Liver (tissue), 3 donors: ENCODE measurements around the gene TMEM51.

Experiments used
- EGR1 ChIP-seq, 2 donors: IDR thresholded peaks; 2 replicates each; pipeline ENCODE4 v1.6.1; 2016 to 2018; ENCODE audit warnings: antibody characterized with exemption in 2 of 2, low read depth in 2 of 2
- FOXA1 ChIP-seq: IDR thresholded peaks from 2 replicates; pipeline ENCODE4 v1.6.1; 2016; ENCODE audit warnings: antibody characterized with exemption
- RAD21 ChIP-seq, 2 donors: IDR thresholded peaks; 2 replicates each; pipeline ENCODE4 v1.6.1; 2016; ENCODE audit warnings: antibody characterized with exemption in 2 of 2, mild to moderate bottlenecking in 2 of 2
- REST ChIP-seq: IDR thresholded peaks from 2 replicates; pipeline ENCODE4 v1.6.1; 2016; ENCODE audit warnings: antibody characterized with exemption, mild to moderate bottlenecking
- SP1 ChIP-seq: IDR thresholded peaks from 2 replicates; pipeline ENCODE4 v1.6.1; 2018; ENCODE audit warnings: antibody characterized with exemption, mild to moderate bottlenecking
- TAF1 ChIP-seq: conservative IDR thresholded peaks from 2 replicates; pipeline ENCODE4 v1.6.1; 2016; ENCODE audit warnings: antibody characterized with exemption, mild to moderate bottlenecking
- YY1 ChIP-seq: IDR thresholded peaks from 2 replicates; pipeline ENCODE4 v1.6.1; 2016; ENCODE audit warnings: antibody characterized with exemption, mild to moderate bottlenecking
- ZBTB33 ChIP-seq: IDR thresholded peaks from 2 replicates; pipeline ENCODE4 v1.6.1; 2016; ENCODE audit warnings: antibody characterized with exemption
- TF ChIP-seq, protein P1 (sequence below): fragments of 150-350 bp; IDR thresholded peaks from 2 replicates; pipeline ENCODE4 v1.5.1; 2017; ENCODE audit warnings: improper control_type of control experiment, low read depth, low read length; ENCODE audit not compliant: missing input control
- TF ChIP-seq, protein P2 (sequence below): IDR thresholded peaks from 2 replicates; pipeline ENCODE4 v1.6.1; 2016; ENCODE audit warnings: antibody characterized with exemption
- donor health status: healthy.
- donor health status: healthy.

GRCh38 chr1:15120251-15120945 is 33.1 kb upstream of the TMEM51 start:
- TF ChIP-seq, protein P1, sequence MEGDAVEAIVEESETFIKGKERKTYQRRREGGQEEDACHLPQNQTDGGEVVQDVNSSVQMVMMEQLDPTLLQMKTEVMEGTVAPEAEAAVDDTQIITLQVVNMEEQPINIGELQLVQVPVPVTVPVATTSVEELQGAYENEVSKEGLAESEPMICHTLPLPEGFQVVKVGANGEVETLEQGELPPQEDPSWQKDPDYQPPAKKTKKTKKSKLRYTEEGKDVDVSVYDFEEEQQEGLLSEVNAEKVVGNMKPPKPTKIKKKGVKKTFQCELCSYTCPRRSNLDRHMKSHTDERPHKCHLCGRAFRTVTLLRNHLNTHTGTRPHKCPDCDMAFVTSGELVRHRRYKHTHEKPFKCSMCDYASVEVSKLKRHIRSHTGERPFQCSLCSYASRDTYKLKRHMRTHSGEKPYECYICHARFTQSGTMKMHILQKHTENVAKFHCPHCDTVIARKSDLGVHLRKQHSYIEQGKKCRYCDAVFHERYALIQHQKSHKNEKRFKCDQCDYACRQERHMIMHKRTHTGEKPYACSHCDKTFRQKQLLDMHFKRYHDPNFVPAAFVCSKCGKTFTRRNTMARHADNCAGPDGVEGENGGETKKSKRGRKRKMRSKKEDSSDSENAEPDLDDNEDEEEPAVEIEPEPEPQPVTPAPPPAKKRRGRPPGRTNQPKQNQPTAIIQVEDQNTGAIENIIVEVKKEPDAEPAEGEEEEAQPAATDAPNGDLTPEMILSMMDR, result no peak
- TF ChIP-seq ZBTB33, result no peak
- TF ChIP-seq TAF1, result no peak
- TF ChIP-seq REST, result no peak
- TF ChIP-seq, protein P2, sequence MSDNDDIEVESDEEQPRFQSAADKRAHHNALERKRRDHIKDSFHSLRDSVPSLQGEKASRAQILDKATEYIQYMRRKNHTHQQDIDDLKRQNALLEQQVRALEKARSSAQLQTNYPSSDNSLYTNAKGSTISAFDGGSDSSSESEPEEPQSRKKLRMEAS, result no peak
- no peak for TF ChIP-seq RAD21 (IDR thresholded peaks at IDR 0.05)
- no peak for TF ChIP-seq YY1
- TF ChIP-seq SP1, result no peak
- TF ChIP-seq FOXA1, result no peak
- no peak for TF ChIP-seq EGR1 (IDR thresholded peaks at IDR 0.05; ENCODE audit: low read depth in 2 of 2)
